ES-I3 (cell line): ENCODE data around the gene CLDN10.

Source experiments
- H3K36me3 ChIP-seq: 2 replicates; pipeline ENCODE4 v1.6.1; 2013; ENCODE audit warnings: mild to moderate bottlenecking, low read length, control low read depth, moderate library complexity; ENCODE audit not compliant: insufficient read depth
- H3K4me1 ChIP-seq: 2 replicates; pipeline ENCODE4 v1.6.1; 2013; ENCODE audit warnings: mild to moderate bottlenecking, control low read depth, low read length; ENCODE audit not compliant: insufficient read depth
- H3K9ac ChIP-seq: 2 replicates; pipeline ENCODE4 v1.6.1; 2013; ENCODE audit warnings: low read depth, mild to moderate bottlenecking, low read length, moderate library complexity
- H3K9me3 ChIP-seq: 2 replicates; pipeline ENCODE4 v1.6.1; 2013; ENCODE audit warnings: mild to moderate bottlenecking, low read length, moderate library complexity; ENCODE audit not compliant: control insufficient read depth, insufficient read depth

The CLDN10 gene

GRCh38 chr13:95601216-95601615 is 48.7 kb downstream of the CLDN10 start:
- H3K36me3 ChIP-seq = no peaks in the 10 kb centered on the region; the same call in 1 of the 2 replicates
- no peak overlapping the region for H3K9ac ChIP-seq
- no peaks in the 10 kb centered on the region for H3K9me3 ChIP-seq
- no peaks in the 10 kb centered on the region for H3K4me1 ChIP-seq

GRCh38 chr13:95601906-95602305 is 49.4 kb downstream of the CLDN10 start:
- Histone ChIP-seq H3K9me3 (no peaks in the 10 kb centered on the region), H3K9ac (no peak overlapping the region), H3K36me3 (no peaks in the 10 kb centered on the region; the same call in 1 of the 2 replicates), H3K4me1 (no peaks in the 10 kb centered on the region)

- H3K9ac ChIP-seq = no peak overlapping the region
- H3K4me1 ChIP-seq = no peaks in the 10 kb centered on the region
- H3K36me3 ChIP-seq = no peaks in the 10 kb centered on the region; the same call in none of the 2 replicates
- H3K9me3 ChIP-seq = no peaks in the 10 kb centered on the region
Measured at GRCh38 chr13:95603887-95604555, 51.5 kb downstream of the CLDN10 start.

DNA sequence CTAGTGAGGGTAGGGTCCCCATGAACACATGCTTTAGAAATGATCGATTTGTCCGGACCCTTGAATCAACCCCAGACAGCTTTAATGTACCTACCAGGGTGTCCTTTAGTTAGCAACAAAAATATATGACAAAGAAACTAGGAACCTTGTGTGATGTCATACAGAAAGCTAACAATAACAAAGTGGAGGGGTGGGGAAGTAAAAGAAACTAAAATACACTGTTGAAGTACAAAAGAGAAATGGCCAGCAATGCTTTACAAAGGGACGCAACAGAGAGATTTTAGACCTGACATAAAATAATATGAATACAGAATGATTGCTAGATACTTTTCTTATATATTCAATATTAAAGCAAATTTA is 52.0 kb downstream of the CLDN10 start:
- no peaks in the 10 kb centered on the region for H3K9me3 ChIP-seq
- H3K4me1 ChIP-seq = no peaks in the 10 kb centered on the region
- no peak overlapping the region for H3K9ac ChIP-seq
- no peaks in the 10 kb centered on the region; the same call in none of the 2 replicates for H3K36me3 ChIP-seq

DNA sequence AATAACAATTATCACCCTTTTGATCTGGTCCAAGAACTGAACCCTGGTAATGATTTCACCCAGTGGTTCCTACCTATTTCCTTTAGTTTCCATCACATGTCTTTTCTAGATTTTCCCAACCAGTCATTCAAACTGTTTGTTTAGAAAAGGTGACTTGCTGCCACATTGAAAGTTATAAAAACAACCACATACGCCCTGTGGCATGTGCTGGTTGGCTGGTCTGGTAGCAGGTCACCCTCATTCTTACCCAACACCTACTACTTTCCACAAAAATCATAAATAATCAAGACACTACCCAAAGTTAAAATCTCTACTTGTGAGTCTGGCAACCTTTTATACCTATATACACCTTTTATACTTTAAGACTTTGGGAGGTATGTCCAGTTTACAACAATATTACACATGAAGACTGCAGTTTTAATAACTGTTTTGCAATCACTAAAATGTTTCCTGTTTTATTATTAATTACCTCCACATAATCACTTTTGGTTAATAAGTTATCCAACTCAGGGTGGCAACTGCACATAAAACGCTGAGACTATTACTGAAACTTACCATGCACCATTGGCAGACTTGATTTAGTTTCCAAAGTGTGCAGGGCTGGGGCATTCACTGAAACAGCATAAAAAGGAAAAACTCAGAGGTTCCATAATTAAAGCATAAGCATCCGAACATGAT is 53.1 kb downstream of the CLDN10 start:
- Histone ChIP-seq H3K9ac (no peak overlapping the region), H3K9me3 (no peaks in the 10 kb centered on the region), H3K4me1 (no peaks in the 10 kb centered on the region), H3K36me3 (no peaks in the 10 kb centered on the region; the same call in none of the 2 replicates)

GRCh38 chr13:95607366-95607765 is 54.8 kb downstream of the CLDN10 start:
- H3K4me1 ChIP-seq = no peaks in the 10 kb centered on the region
- H3K9me3 ChIP-seq = no peaks in the 10 kb centered on the region
- no peak overlapping the region for H3K9ac ChIP-seq
- H3K36me3 ChIP-seq = peaks cover 3% of the 10 kb centered on the region

DNA sequence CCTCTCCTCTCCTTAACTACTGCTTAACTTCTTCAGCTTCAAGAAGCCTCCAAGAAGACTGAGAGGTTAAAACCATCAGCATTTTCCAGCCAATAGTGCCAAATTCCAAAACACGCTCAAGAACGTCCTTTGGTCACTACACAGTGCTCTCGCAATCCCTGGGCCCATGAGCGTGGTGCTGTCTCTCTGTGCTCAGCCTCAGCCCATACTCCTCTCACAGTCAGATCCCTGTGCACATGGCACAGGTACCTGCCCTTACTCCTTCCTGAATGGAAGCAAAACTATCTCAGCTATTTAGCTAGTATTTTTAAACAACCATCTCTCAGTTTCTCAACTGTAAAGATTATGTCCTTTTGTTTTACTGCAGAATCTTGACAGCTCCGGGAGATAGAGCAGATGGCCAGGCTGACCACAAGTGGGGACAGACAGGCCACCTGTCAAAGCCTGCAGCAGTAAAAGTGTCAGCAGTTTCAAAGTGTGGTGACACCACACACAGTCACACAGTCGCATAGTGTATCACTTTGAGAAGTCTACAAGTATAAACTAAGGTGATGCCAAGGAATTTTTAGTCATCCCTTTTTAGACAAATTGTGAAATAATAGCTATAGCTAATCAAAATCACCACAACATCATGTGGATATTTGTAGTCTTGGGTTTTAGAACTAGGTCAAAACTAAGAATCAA is 56.3 kb downstream of the CLDN10 start:
- H3K9ac ChIP-seq = no peak overlapping the region
- peaks cover 3% of the 10 kb centered on the region; the same call in 1 of the 2 replicates for H3K36me3 ChIP-seq
- no peaks in the 10 kb centered on the region for H3K4me1 ChIP-seq
- H3K9me3 ChIP-seq = no peaks in the 10 kb centered on the region

- Histone ChIP-seq H3K4me1 (no peaks in the 10 kb centered on the region), H3K36me3 (peaks cover 5% of the 10 kb centered on the region), H3K9ac (no peak overlapping the region), H3K9me3 (no peaks in the 10 kb centered on the region)
Measured at GRCh38 chr13:95614641-95615245, 62.2 kb downstream of the CLDN10 start.

- no peaks in the 10 kb centered on the region for H3K4me1 ChIP-seq
- H3K9me3 ChIP-seq = no peaks in the 10 kb centered on the region
- H3K9ac ChIP-seq = no peak overlapping the region
- H3K36me3 ChIP-seq = peaks cover 7% of the 10 kb centered on the region
Measured at GRCh38 chr13:95615539-95615938, 63.0 kb downstream of the CLDN10 start.

- H3K4me1 ChIP-seq = no peaks in the 10 kb centered on the region
- H3K9me3 ChIP-seq = no peaks in the 10 kb centered on the region
- peaks cover 10% of the 10 kb centered on the region for H3K36me3 ChIP-seq
- H3K9ac ChIP-seq = no peak overlapping the region
Measured at GRCh38 chr13:95620030-95620824, 67.7 kb downstream of the CLDN10 start.

DNA sequence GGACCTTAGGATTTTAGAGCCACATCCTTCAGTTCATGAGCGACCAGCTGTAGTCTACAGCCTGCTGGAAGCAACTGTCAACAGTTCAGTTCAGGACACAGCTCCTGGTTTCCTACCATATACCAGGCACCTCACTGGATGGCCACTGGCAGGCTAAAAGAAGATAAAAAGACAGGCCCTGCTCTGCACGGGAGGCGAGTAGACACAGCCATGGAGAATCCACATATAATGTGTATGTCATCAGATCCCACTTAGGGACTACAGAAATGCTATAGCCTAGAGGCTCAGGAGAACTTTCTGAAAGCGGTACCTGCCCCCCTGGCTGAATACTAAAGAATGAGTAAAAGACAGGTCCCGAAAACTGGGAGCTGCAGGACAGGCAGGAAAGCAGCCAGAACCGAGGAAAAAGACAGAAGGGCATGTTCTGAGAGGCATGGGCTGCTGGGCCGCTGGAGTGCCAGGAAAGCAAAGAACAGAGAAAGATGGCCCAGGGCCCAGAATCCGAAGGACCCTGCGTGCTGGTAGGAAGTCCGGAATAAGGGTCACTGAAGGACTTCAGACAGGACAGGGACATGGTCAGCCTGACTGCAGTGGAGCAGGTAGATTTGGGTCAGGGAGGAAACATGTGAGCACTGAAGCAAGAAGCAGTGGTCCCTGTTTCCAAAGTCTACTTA is 68.4 kb downstream of the CLDN10 start:
- H3K9ac ChIP-seq = no peak overlapping the region
- H3K9me3 ChIP-seq = no peaks in the 10 kb centered on the region
- peaks cover 9% of the 10 kb centered on the region for H3K36me3 ChIP-seq
- H3K4me1 ChIP-seq = no peaks in the 10 kb centered on the region

- H3K9me3 ChIP-seq = no peaks in the 10 kb centered on the region
- peaks cover 7% of the 10 kb centered on the region for H3K36me3 ChIP-seq
- H3K9ac ChIP-seq = no peak overlapping the region
- H3K4me1 ChIP-seq = no peaks in the 10 kb centered on the region
Measured at GRCh38 chr13:95623141-95623540, 70.6 kb downstream of the CLDN10 start.

DNA sequence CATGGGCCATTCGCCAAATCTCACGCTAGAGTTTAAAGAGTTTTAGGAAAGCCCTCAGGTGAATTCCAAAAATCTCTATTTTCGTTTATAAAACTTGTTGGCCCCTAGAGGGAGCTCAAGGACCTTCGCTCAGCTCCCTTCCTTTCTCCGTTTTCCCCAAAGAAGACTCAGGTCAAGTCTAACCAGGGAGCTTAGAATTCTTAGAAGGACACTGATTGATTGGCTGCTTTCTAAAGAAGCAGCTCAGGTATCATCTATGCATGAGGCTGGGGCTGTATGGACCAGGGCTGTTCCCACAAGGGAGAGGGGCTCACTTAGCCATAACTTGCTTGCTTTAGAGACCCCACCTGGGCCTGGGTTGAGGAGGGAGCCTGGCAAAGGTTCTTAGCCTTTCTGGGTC is 71.5 kb downstream of the CLDN10 start:
- no peak overlapping the region for H3K9ac ChIP-seq
- H3K4me1 ChIP-seq = no peaks in the 10 kb centered on the region
- no peaks in the 10 kb centered on the region for H3K9me3 ChIP-seq
- H3K36me3 ChIP-seq = peaks cover 8% of the 10 kb centered on the region
